SJCRH30 (cell line): ENCODE results near the gene CENPT. TPM values are rescaled to one million over a fixed set of nuclear protein-coding genes. Genes with fewer than 3 reads are reported as not detected.

Experiments
- DNase-seq, 2 experiments: peaks; one replicate each; pipeline ENCODE4 v3.0.0-alpha.2; 2015 to 2020
- H3K27ac ChIP-seq: fragments of 250-450 bp; sonication (Bioruptor Pico); 2 replicates; pipeline ENCODE4 v1.5.1; 2020; ENCODE audit warnings: mild to moderate bottlenecking, moderate library complexity
- H3K27me3 ChIP-seq: fragments of 250-450 bp; sonication (Bioruptor Pico); 2 replicates; pipeline ENCODE4 v1.5.1; 2020; ENCODE audit warnings: mild to moderate bottlenecking, moderate library complexity
- H3K36me3 ChIP-seq: fragments of 250-450 bp; sonication (Bioruptor Pico); 2 replicates; pipeline ENCODE4 v1.5.1; 2020; ENCODE audit warnings: mild to moderate bottlenecking, moderate library complexity
- H3K4me1 ChIP-seq: fragments of 250-450 bp; sonication (Bioruptor Pico); 2 replicates; pipeline ENCODE4 v1.5.1; 2020; ENCODE audit warnings: mild to moderate bottlenecking, moderate library complexity
- H3K4me3 ChIP-seq: fragments of 250-450 bp; sonication (Bioruptor Pico); 2 replicates; pipeline ENCODE4 v1.5.1; 2020; ENCODE audit warnings: mild to moderate bottlenecking, moderate library complexity
- H3K9me3 ChIP-seq: fragments of 250-450 bp; sonication (Bioruptor Pico); replicated peaks from 2 replicates; pipeline ENCODE4 v1.5.1; 2020; ENCODE audit warnings: mild to moderate bottlenecking, moderate library complexity
- total RNA-seq: library from RNA; depleted of rRNA; stranded (reverse); fragments of >200 nt; shearing (Covaris generic); gene quantifications from 2 replicates; pipeline ENCODE4 v1.2.3, GENCODE V29; 2014; rRNA removed

Gene CENPT, protein sequence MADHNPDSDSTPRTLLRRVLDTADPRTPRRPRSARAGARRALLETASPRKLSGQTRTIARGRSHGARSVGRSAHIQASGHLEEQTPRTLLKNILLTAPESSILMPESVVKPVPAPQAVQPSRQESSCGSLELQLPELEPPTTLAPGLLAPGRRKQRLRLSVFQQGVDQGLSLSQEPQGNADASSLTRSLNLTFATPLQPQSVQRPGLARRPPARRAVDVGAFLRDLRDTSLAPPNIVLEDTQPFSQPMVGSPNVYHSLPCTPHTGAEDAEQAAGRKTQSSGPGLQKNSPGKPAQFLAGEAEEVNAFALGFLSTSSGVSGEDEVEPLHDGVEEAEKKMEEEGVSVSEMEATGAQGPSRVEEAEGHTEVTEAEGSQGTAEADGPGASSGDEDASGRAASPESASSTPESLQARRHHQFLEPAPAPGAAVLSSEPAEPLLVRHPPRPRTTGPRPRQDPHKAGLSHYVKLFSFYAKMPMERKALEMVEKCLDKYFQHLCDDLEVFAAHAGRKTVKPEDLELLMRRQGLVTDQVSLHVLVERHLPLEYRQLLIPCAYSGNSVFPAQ
- total RNA-seq, result 15.4 and 18.8 TPM in 2 replicates

DNA sequence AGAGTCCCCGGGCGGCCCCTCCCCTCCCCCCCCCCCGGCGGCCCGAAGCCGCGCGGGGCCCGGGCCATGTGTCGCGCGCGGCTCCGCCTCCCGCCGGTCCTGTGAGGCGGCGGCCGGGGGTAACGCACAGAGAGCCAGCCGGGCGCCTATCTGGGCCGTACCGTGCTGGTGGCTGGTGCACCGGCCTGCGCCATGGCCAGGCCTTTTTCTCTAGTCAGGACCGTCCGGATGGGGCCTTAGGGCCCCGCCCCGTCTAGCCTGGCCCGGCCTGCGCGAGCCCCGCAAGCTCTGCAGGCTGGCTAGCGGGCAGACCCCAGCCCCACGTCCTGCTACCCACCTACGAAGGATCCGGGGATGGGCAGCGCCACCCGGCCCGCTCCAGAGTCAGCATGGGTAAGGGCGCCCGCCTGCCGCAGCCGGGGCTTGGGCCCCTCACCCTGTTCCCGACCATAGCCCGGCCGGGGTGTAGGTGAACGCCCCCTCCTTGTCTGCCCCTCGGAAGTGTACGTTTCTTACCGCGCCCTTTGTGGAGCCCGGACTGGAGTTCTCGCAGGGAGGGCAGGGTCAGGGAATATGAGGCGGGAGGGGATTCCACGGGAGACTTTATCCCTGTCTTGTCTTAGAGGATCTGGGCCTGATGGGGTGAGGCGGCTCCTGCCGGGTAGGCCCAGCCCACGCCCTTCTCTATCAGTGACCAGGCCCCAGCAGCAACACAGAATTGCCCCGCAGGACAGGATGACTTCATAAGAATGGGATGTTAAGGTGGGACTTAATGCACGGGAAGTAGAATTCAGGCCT, at the start of gene CENPT:
Gene CENPT, minus strand, starts transcription at position 630 of the 798 bp plus-strand sequence. CDS start 13,834 bp downstream, outside the sequence.
- peak; percentile 18 to 31 for DNase-seq
- H3K9me3 ChIP-seq, result no peaks in the 10 kb centered on the region

DNA sequence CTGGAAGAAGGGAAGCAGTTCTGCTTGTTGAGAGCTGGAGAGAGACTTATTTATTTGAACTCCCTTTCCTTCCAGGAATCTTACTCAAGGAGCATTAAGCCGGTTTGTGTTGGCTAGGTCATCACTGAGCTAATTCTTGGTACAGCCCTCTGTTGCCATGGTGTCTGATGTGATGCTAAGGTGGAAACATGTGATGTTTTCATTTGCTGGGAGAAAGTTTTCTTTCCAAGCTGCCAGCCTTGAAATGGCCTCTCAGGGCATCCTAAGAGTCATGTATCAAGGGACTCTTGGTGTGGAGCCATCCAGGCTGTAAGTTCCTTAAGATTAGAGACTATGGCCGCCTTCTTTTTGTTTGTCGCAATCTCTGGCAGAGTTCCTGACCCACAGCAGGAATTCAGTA, 49.7 kb upstream of the CENPT start:
- Histone ChIP-seq H3K27ac (no peak overlapping the region), H3K36me3 (no peaks in the 10 kb centered on the region), H3K27me3 (no peaks in the 10 kb centered on the region), H3K4me1 (peaks cover under 1% of the 10 kb centered on the region; the same call in 1 of the 2 replicates), H3K4me3 (no peak overlapping the region), H3K9me3 (no peaks in the 10 kb centered on the region)
- no peak for DNase-seq

More for the DNA sequence above, at the start of gene CENPT:
- Histone ChIP-seq H3K4me1 (peaks cover 5% of the 10 kb centered on the region; the same call in 1 of the 2 replicates), H3K36me3 (no peaks in the 10 kb centered on the region), H3K27me3 (no peaks in the 10 kb centered on the region), H3K4me3 (peak within 1 kb of the TSS; percentile 100), H3K27ac (peak within 1 kb of the TSS; percentile 75)

DNA sequence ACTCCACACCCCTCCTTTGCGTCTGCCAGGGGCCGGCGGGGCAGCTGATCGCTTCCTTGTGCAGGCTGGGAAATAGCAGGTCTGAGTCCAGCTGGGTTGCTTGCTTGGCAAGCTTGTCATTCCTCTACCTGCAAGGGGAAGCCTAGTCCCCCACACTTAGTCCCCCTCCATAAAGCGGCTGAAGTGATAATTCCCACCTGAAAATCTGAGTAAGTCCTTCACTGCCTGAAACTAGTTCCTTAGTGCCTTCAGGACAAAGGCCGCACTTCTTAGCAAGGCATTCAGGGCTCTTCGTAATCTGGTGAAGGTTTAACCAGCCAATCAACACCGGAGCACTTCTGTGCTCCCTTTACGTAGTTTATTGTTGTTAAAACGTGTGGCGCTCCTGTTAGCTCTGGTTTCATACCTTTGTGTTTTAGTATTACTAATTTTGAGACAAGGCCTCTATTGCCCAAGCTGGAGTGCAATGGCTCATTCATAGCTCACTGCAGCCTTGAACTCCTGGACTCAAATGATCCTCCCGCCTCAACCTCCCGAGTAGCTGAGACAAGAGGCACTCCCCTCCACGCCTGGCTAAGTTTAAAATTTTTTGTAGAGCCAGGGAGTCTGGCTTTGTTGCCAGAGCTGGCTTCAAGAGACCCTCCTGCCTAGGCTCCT, 46.4 kb upstream of the CENPT start:
- Histone ChIP-seq H3K27ac (peak overlapping the region; percentile 60), H3K36me3 (no peaks in the 10 kb centered on the region), H3K27me3 (no peaks in the 10 kb centered on the region), H3K9me3 (no peaks in the 10 kb centered on the region), H3K4me3 (peak overlapping the region; percentile 74), H3K4me1 (no peaks in the 10 kb centered on the region)
- peak; percentile 24 for DNase-seq

DNA sequence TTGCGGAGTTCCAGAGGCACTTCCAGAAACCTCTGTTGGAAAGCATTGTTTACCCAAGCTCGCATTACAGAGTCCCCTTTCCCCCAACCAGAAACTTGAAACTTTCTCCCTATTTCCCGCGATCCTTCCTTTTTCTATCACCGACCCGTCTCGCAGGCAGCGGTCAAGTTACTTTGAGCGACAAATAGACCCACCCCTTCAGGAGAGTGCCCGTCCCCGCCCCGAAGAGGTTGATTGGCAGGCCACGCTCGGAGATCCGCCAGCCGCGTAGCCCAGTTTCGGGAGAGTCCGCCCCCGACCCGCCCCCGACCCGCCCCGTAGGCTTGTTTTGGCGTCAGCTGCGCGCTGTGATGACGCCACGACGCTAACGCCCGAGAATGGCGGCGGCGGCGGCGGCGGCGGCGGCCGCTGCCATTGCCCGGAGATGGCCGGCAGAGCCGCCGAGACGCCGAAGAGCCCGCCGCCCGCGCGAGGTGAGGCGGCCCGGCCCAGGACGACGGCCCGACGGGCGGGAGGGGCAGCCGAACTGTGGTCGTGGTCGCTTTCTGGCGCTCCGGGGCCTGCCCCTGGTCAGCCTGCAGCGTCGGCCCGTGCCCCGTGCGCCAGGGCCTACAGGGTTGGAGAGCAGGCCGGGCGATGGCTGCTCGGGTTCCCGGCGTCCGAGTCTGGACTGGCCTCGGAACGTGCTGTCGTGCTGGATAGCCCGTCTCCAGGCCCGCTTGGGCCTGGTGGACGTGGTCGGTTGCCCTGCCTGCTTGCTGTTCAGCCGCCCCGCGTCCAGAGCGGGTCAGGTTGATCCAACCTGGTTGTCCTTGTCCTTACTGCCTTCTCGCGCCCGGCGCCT, 45.6 kb upstream of the CENPT start, which contains the start of gene PSKH1:
Gene PSKH1, plus strand, starts transcription at position 356 of the 844 bp plus-strand sequence. CDS start 15,496 bp downstream, outside the sequence.
- Histone ChIP-seq H3K27ac (peak within 1 kb of the TSS; percentile 60), H3K4me1 (no peaks in the 10 kb centered on the region), H3K36me3 (no peaks in the 10 kb centered on the region), H3K9me3 (no peaks in the 10 kb centered on the region), H3K4me3 (peak within 1 kb of the TSS; percentile 74), H3K27me3 (no peaks in the 10 kb centered on the region)
- DNase-seq, result peak; percentile 94 to 95

DNA sequence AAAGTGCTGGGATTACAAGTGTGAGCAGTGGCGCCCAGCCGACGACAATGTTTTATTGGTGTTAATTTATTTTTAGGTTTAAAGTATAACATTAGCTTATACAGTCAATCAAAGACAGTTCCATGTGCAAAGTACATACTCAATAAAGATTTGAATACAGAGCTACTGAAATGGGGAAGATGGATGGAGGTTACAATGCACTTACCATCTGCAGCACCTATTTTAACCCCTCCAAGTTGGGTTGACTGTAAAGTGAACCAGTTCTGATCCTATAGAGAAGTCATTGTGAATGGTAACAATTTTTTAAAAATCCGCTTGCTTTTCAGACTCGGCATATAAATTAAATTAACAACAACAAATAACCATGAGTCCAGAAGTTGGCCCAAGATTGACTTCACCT, 44.9 kb upstream of the CENPT start:
- H3K36me3 ChIP-seq, result no peaks in the 10 kb centered on the region
- H3K4me1 ChIP-seq, result no peaks in the 10 kb centered on the region
- no peak overlapping the region for H3K27ac ChIP-seq
- no peak for DNase-seq
- peak overlapping the region; percentile 74 for H3K4me3 ChIP-seq
- H3K27me3 ChIP-seq, result no peaks in the 10 kb centered on the region
- H3K9me3 ChIP-seq, result no peaks in the 10 kb centered on the region

DNA sequence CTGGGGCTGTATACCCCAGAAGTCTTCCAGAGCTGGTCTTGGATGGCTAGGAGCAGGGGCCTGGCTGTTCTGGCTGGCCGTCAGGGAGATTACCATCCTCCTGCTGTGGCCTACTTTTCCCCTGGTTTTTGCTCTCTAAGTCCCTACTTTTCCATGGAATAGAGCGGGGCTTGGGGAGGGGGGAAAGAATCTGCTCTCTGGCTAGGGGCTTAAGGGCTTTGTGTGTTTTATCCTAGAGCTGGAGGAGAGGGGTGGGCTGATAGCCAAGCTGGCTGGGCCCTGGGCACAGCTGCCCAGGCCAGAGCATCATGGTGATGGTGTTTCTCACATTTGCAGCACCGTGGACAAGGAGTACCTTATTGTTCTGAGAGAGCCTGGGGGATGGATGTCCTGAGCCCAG, 40.8 kb upstream of the CENPT start:
- no peaks in the 10 kb centered on the region for H3K4me1 ChIP-seq
- DNase-seq, result no peak
- H3K4me3 ChIP-seq, result no peak overlapping the region
- peaks cover 6% of the 10 kb centered on the region for H3K36me3 ChIP-seq
- no peaks in the 10 kb centered on the region for H3K9me3 ChIP-seq
- no peaks in the 10 kb centered on the region for H3K27me3 ChIP-seq
- no peak overlapping the region for H3K27ac ChIP-seq

DNA sequence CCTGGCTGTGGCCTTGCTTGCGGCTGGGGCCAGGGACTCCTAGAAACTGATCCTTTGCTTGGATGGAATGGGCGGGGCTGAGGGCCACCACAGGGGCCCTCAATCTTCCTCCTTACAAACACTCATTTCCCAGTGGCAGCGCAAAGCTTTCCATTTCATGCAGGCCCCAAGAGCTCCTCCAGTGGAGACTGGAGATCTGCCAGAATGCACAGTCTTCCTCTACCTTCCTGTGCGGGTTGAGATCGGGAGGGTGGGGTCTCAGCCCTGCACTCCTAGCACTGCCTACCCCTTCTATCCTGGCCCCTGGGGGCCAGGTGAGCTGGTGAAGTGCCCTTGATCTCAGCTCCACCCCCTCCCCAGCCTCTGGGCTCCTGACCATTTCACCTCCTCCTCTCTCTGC, 38.9 kb upstream of the CENPT start:
- Histone ChIP-seq H3K4me3 (no peak overlapping the region), H3K36me3 (peaks cover 8% of the 10 kb centered on the region), H3K9me3 (no peaks in the 10 kb centered on the region), H3K4me1 (peaks cover 4% of the 10 kb centered on the region; the same call in 1 of the 2 replicates), H3K27me3 (no peaks in the 10 kb centered on the region), H3K27ac (no peak overlapping the region)
- no peak for DNase-seq

DNA sequence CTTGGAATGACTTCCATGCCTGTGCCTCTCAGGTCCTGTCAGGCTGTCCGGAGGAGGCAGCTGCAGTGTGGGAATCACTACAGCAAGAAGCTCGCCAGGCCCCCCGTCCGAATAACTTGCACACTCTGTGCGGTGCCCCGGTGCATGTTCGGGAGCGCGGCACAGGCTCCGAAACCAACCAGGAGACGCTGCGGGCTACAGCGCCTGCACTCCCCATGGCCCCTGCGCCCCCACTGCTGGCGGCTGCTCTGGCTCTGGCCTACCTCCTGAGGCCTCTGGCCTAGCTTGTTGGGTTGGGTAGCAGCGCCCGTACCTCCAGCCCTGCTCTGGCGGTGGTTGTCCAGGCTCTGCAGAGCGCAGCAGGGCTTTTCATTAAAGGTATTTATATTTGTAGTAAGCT, 38.5 kb upstream of the CENPT start:
- Histone ChIP-seq H3K27ac (no peak overlapping the region), H3K9me3 (no peaks in the 10 kb centered on the region), H3K4me1 (peaks cover 4% of the 10 kb centered on the region; the same call in 1 of the 2 replicates), H3K4me3 (no peak overlapping the region), H3K36me3 (peaks cover 12% of the 10 kb centered on the region), H3K27me3 (no peaks in the 10 kb centered on the region)
- DNase-seq, result no peak

DNA sequence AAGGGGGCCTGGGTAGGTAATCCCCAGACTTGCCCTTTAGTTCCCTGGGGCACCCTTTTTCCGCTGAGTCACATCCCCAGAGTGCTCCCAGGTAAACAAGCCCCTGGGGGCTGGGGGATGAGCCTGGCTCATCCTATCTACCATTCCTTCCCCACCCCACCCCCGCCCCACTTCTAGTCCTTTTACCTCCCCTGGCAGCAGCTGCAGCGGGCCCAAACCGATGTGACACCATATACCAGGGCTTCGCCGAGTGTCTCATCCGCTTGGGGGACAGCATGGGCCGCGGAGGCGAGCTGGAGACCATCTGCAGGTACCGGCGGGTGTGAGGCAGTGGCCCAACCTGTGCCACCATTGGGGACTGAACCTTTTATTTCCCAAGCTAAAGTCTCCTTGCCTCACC, 38.1 kb upstream of the CENPT start:
- H3K36me3 ChIP-seq, result peaks cover 14% of the 10 kb centered on the region
- no peaks in the 10 kb centered on the region for H3K9me3 ChIP-seq
- H3K27ac ChIP-seq, result no peak overlapping the region
- no peak overlapping the region for H3K4me3 ChIP-seq
- DNase-seq, result no peak
- no peaks in the 10 kb centered on the region for H3K27me3 ChIP-seq
- H3K4me1 ChIP-seq, result peaks cover 4% of the 10 kb centered on the region; the same call in 1 of the 2 replicates

DNA sequence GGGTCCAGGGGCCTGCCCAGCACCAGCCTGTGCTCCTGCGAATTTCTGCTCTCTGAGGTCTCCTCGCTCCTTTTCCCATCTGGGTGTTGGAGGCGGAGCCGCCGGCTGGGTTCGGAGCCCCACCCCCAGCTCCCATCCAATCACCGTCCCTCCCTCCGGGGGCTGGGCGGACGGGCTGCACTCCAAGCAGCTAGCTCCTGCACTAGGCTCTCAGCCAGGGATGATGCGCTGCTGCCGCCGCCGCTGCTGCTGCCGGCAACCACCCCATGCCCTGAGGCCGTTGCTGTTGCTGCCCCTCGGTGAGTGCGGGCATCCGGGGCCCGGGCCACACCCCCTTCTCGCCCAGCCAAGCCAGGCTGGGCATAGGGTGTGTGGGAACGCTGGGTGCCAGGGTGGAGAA, 37.2 kb upstream of the CENPT start, which contains the start of gene NRN1L:
Gene NRN1L, plus strand, starts transcription at position 202 of the 400 bp plus-strand sequence. Its CDS starts 19 bp downstream, at position 221.
- H3K4me3 ChIP-seq, result no peak within 1 kb of the TSS
- DNase-seq, result peak; percentile 77 to 83
- H3K27me3 ChIP-seq, result no peaks in the 10 kb centered on the region
- H3K9me3 ChIP-seq, result no peaks in the 10 kb centered on the region
- H3K27ac ChIP-seq, result no peak within 1 kb of the TSS
- peaks cover 4% of the 10 kb centered on the region; the same call in 1 of the 2 replicates for H3K4me1 ChIP-seq
- H3K36me3 ChIP-seq, result peaks cover 14% of the 10 kb centered on the region

DNA sequence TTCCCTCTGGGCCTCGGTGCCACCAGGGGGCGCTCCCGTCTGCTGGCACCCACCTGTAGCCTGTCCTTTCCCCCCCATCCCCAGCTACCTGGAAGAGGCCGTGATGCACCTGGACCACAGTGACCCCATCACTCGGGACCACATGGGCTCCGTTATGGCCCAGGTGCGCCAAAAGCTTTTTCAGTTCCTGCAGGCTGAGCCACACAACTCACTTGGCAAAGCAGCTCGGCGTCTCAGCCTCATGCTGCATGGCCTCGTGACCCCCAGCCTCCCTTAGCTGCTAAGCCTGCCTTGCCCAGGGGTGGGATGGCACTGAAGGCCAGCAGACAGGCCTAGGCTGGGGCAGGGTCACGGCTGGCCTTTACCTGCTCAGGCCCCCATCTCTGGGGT, 36.4 kb upstream of the CENPT start:
- Histone ChIP-seq H3K36me3 (peaks cover 14% of the 10 kb centered on the region), H3K27ac (no peak overlapping the region), H3K4me3 (no peak overlapping the region), H3K4me1 (peaks cover 4% of the 10 kb centered on the region; the same call in 1 of the 2 replicates), H3K9me3 (no peaks in the 10 kb centered on the region), H3K27me3 (no peaks in the 10 kb centered on the region)
- DNase-seq, result peak; percentile 26 to 45

DNA sequence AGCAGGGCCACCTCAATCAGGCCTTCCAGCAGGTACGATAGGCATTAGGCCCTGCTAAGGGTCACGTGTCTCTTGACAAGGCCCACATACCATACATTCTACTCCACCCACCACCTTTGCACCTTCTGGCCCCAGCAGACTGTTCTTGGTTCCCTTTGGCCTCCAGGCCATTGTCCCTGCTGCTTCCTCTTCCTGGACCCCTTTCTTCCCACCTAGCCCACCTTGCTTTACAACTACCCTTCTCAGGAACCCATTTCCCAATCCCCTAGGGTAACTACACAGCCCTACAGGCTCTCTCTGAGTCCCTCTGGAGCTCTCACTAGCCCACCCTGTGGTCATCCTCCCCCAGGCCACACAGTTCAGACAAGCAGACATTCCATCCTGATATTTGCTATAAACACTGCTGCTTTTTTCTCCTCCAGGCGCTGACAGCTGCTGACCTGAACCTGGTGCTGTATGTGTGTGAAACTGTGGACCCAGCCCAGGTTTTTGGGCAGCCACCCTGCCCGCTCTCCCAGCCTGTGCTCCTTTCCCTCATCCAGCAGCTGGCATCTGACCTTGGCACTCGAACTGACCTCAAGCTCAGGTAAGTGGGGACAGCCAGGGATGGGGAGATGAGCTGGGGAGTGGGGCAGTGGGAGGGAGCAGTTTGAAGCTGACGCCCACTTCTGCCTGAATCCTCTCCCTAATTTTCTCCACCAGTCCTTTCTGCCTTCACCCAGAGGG, 35.8 kb upstream of the CENPT start:
- DNase-seq, result no peak
- Histone ChIP-seq H3K9me3 (no peaks in the 10 kb centered on the region), H3K4me1 (peaks cover 4% of the 10 kb centered on the region; the same call in 1 of the 2 replicates), H3K36me3 (peaks cover 14% of the 10 kb centered on the region), H3K27ac (no peak overlapping the region), H3K27me3 (no peaks in the 10 kb centered on the region), H3K4me3 (no peak overlapping the region)
